ENCODE results near the gene ADD2.

The ADD2 gene

DNA sequence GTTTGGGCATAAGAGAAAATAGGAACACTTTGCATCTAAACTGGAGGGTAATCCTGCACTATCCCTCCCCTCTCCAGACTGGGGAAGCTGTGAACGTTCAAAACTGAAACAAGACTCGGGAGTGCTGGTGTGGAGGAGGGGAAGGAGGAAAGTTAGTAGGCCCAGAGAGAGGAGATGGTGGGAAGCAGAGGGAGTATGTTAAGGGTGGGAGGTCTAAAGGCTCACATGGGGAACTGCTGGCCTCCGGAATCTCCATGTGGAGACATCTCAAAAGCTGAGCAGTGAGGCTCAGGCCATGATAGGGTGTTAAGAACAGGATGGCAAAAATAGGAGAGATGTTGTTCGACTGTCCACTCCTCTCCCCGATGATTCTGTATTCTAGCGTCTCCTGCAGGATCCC lies 47.9 kb downstream of the ADD2 start:
- no peak for DNase-seq (ENCODE audit: low spot score)

DNA sequence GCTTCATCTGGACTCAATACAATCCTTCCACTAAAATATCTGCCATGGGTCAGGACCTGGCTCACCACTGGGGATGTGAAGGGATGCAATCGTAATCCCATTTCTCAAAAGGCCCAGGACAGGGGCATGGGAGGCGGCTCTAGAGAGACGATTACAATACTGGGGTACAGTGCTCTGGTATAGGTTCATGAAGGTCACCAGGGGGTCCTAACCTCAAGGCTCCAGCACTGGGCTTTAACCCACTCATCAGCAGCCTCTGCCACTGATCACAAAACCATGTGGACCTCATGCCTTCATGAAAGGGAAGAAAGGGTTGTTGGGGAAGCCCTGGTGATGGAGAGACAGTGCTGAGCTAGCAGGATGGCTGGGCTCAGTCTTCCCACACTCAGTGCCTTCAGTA lies 48.8 kb downstream of the ADD2 start:
- DNase-seq (ENCODE audit: low spot score) = no peak

DNA sequence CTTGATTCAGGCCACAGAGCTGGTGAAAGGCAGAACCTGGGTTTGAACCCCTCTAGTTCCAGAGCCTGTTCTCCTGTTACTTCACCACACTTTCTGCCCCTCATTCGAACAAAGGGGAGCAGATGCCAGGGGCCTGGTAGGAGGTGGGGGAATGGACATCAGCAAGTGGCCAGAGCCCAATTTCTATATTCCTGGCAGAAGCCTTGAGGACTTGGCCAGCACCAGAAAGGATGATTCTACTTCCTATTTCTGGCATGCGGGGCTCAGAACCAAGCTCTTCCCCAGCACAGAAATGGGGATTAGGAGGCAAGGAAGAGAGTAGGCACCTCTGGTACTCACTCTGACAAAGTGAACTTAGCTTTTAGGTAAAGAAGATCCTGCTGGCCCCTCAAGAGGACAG lies 49.3 kb downstream of the ADD2 start:
- no peak for DNase-seq (ENCODE audit: low spot score)

GRCh38 chr2:70718241-70718640 lies 49.8 kb downstream of the ADD2 start:
- no peak for DNase-seq (ENCODE audit: low spot score)

DNA sequence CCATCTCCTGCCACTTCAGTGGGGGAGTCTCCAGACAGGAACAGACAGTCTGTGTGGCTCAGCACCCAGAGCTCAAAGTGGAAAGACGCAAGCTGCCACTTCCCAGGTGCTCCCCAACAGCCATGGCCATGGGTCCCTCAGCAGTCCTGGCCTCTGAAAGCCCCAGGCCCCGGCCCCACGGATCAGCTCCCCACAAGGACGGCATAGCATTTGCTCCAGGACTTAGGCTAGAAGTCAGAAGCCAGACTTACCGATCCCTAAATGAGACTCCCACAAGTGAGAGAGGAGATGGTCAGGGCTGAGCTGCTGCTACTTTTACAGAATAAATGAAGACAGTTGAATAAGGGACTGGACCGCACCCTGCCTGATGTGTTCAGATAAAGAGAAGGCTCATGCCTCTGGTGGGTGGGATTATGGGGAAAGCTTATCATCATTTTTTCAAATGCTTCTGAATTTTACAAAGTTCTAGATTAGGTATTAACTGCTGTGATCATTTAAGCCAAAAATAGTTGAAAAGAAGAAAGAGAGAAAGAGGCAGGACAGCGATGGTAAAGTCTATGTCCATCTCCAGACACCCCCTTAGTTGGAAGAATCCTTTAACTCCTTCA lies 50.5 kb downstream of the ADD2 start:
- no peak for DNase-seq (ENCODE audit: low spot score)

DNA sequence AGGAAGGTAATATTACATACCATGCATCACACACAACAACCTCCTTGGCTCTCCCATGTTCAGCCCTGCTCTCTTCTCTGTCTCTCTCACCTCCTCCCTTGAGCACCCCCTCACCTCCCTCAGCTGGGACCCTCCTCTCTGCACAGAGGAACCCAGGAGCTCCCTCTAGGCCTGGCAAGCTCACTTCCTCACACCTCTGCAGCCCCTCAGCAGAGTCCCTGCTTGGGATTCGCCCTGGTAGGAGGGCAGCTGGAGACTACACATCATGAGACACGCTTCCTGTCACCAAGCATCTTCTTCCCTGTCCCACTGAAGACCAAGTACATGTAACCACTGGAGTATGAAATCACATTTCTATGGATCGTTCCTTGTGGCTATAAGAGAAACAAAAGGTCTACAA lies 51.0 kb downstream of the ADD2 start:
- no peak for DNase-seq (ENCODE audit: low spot score)

DNA sequence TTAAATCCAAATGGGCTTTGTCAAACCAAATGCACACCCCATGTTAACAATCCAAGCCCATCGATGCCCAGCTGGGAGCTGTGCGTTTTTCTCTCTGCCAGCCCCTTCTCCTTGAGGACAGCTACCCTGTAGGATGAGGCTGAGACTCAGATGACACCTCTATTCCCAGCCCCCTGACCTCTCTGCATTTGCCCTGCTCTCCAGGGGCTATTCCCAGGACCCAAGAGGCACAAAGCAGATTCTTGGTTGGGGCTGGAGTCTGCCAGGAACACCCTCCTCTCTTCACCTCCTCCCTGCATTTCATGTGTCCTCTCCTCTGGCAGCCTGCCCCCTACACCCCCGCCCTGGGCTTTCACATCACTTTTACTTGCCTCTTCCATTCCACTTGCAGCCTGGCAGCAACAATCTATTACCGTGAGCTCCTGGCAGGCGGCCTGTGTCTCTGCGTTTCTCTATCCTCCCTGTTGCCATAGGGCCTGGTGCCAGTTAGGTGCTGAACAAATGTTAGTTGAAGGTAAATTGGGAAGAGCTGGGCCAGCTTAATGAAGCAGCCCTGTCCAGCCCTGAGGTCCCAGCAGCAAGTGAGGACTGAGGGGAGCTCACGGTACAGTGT lies 51.8 kb downstream of the ADD2 start:
- DNase-seq (ENCODE audit: low spot score) = no peak

GRCh38 chr2:70715071-70715985 lies 52.7 kb downstream of the ADD2 start:
- DNase-seq (ENCODE audit: low spot score) = no peak

DNA sequence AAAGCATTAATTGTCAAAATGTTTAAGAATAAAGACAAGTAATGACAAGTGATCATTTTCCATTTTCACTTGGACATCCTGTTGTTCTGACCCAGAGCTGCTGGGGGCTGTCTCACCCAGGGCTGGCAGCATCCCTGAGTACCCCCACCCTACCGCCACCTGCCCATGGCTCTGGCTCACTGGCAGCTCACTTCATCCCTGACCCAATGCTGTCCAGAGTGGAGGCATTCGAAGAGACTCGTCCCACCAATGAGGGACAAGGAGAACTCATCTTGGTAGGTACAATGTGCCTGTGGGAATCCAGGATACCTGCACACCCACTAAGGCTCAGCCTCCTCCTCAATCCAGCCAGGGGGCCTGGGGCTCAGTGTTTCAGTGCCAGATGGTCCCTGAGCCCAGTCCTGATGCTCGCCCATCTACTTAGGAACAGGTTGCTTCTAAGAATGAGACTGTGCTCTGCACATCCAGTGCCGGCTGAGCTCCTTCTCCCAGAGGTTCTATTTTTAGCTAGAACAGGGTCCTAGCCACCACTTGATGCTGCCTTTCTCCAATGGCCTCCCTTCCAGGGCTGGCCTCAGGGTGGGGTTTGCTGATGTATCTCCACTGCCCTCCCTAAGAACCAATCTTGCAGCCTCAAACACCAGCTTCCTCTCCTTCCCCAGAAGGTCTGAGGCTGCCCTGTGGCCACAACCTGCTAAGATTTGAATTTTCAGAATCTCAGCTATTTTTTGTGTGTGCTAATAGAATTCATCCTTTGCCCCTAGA lies 53.7 kb downstream of the ADD2 start:
- no peak for DNase-seq (ENCODE audit: low spot score)

- no peak for DNase-seq (ENCODE audit: low spot score)
Measured at GRCh38 chr2:70712916-70713315, 55.1 kb downstream of the ADD2 start.

GRCh38 chr2:70711191-70711590 lies 56.8 kb downstream of the ADD2 start:
- DNase-seq (ENCODE audit: low spot score) = no peak

DNA sequence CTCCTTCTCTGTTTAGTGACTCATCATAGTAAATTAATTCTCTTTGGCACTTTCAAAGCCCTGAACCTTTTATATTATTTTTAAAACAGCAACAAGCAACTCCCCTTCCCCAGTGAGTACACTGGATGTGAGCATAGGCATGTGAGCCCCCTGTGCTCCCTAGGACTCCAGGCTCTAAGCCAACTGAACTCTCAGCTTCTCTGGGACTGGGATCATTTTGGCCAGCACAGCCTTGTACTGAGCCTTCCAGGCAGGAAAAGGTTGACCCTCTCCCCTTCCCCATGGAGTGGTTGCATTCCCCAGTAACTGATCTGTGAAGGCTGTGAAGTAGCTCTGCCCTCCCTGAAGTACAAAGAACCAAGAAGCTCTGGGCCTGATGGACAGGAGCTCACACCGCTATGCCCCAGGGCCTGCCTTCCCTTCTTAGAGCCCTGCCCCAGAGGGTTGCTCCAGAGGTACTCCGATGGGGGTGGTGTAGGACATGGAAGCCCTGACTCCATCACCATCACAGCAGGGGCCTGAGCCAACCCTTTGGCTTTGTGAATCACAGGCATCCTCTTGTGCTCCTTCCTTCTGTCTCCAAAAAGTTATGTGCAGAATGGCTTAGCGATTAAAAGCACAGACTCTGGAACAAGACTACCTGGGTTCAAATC lies 57.8 kb downstream of the ADD2 start:
- no peak for DNase-seq (ENCODE audit: low spot score)

DNA sequence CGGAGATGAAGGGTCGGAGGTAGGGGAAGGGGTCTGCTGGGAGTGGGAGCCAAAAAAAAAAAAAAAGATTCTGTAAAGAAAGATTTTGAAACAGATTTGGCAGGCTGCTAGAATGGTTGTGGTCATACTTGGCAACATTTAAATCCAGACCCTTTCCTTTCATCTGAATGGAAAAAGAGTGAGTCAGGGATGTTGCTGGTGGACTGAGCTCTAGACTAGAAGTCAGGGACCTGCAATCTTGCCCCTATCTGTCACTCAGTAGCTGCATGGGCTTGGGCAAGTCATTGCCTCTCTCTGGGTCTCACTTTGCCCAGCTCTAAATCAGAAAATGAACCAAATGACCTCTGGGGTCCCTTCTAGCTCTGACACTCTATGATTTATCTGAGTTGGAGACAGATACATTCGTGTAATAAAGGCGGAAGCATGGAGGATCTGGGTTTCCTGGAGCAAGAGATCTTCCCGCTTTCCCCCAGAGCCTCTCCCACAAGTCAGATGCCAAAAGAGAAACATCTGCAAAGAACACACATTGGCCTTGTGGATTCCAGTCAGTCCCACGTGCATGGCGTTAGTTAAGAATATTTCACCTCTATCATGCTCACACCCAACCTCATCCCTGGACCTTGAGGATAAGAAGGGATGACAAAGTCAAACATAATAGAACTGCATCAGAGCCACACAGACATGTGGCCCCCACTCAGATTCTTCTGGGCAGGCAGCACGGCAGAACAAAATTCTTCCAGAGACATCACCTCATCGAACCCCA lies 58.5 kb downstream of the ADD2 start:
- no peak for DNase-seq (ENCODE audit: low spot score)

GRCh38 chr2:70708376-70709199 lies 59.4 kb downstream of the ADD2 start:
- no peak for DNase-seq (ENCODE audit: low spot score)

- DNase-seq (ENCODE audit: low spot score) = no peak
Measured at GRCh38 chr2:70707706-70708105, 60.3 kb downstream of the ADD2 start.

GRCh38 chr2:70706026-70706795 lies 61.8 kb downstream of the ADD2 start:
- no peak for DNase-seq (ENCODE audit: low spot score)

GRCh38 chr2:70705160-70705850 lies 62.7 kb downstream of the ADD2 start:
- no peak for DNase-seq (ENCODE audit: low spot score)

GRCh38 chr2:70703900-70704549 lies 64.0 kb downstream of the ADD2 start:
- no peak for DNase-seq (ENCODE audit: low spot score)

All from D341Med (cell line).